ENCODE data around the gene FFAR4. TPM values are rescaled to one million over a fixed set of nuclear protein-coding genes. Genes with fewer than 3 reads are reported as not detected.

Gene FFAR4
- total RNA-seq, 1 experiment from 2014 or later: not detected

DNA sequence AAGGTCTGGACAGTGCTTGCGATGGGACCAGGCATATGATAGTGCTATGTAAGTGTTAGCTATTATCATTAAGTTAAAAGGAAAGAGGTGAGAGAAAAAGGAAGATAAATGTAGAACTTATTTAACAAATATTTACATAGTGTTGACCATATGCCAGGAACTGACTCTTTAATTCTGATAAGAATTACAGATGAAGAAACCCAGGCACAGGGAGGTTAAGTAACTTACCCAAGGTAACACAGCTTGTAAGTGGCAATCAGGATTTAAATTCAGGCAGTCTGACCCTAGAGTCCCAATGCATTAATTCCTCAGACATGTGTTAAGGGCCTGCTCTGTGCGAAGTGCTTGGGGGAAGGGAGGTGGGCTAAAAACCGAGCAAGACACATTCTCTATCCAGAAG lies 11.1 kb downstream of the FFAR4 start:
- ChIA-PET CTCF (interaction anchor here (1.1 kb wide), 1 partner anchor 22 kb away, joined by 3 read pairs; no protein-coding TSS in a partner anchor), POLR2A (interaction anchor here (0.7 kb wide), 1 partner anchor 93 kb away, joined by 4 read pairs; no protein-coding TSS in a partner anchor)
- no TSS peak for BruUV-seq (replicated peaks)
- H3K4me3 Mint-ChIP-seq (ENCODE audit: unreplicated experiment): no peak overlapping the region
- H3K4me1 Mint-ChIP-seq (ENCODE audit: insufficient read depth, unreplicated experiment): no peaks in the 10 kb centered on the region
- intact Hi-C loops (cut with micrococcal nuclease): no loop called here
- H3K27ac Mint-ChIP-seq (ENCODE audit: low read depth, unreplicated experiment): no peak overlapping the region
- H3K27me3 Mint-ChIP-seq (ENCODE audit: insufficient read depth, unreplicated experiment): peaks cover 11% of the 10 kb centered on the region
- TF ChIP-seq, protein P1, sequence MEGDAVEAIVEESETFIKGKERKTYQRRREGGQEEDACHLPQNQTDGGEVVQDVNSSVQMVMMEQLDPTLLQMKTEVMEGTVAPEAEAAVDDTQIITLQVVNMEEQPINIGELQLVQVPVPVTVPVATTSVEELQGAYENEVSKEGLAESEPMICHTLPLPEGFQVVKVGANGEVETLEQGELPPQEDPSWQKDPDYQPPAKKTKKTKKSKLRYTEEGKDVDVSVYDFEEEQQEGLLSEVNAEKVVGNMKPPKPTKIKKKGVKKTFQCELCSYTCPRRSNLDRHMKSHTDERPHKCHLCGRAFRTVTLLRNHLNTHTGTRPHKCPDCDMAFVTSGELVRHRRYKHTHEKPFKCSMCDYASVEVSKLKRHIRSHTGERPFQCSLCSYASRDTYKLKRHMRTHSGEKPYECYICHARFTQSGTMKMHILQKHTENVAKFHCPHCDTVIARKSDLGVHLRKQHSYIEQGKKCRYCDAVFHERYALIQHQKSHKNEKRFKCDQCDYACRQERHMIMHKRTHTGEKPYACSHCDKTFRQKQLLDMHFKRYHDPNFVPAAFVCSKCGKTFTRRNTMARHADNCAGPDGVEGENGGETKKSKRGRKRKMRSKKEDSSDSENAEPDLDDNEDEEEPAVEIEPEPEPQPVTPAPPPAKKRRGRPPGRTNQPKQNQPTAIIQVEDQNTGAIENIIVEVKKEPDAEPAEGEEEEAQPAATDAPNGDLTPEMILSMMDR (IDR thresholded peaks at IDR 0.05; ENCODE audit: unreplicated experiment): no peak
- no peaks in the 10 kb centered on the region for H3K9me3 Mint-ChIP-seq (ENCODE audit: unreplicated experiment)
- no peak for DNase-seq (ENCODE audit: unreplicated experiment)
- no peaks in the 10 kb centered on the region for H3K36me3 Mint-ChIP-seq (ENCODE audit: insufficient read depth, unreplicated experiment)

DNA sequence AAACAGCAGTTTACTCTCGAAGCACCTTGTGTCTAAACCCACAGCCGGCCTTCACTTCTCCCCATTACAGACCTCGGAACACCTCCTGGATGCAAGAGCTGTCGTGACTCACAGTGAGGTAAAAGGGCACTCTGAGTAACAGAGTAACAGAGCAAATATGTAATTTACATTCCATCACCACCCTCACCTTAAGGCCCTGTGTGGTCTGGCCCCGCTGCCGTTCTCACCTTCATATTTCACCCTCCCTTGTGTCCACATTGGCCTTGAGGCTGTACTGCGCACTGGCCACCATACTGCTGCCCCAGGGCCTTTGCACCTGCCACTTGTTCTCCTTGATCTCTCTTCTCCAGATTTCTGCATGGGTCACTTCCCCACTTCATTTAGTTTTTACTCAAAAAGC lies 12.6 kb downstream of the FFAR4 start:
- no peak overlapping the region for H3K4me3 Mint-ChIP-seq (ENCODE audit: unreplicated experiment)
- DNase-seq (ENCODE audit: unreplicated experiment): peak; percentile 49
- BruUV-seq (replicated peaks): no TSS peak
- POLR2A ChIA-PET: no interaction called here
- intact Hi-C loops (cut with micrococcal nuclease): no loop called here
- no peaks in the 10 kb centered on the region for H3K36me3 Mint-ChIP-seq (ENCODE audit: insufficient read depth, unreplicated experiment)
- TF ChIP-seq, protein P1 (IDR thresholded peaks at IDR 0.05; ENCODE audit: unreplicated experiment): no peak
- no peaks in the 10 kb centered on the region for H3K4me1 Mint-ChIP-seq (ENCODE audit: insufficient read depth, unreplicated experiment)
- H3K9me3 Mint-ChIP-seq (ENCODE audit: unreplicated experiment): no peaks in the 10 kb centered on the region
- no peaks in the 10 kb centered on the region for H3K27me3 Mint-ChIP-seq (ENCODE audit: insufficient read depth, unreplicated experiment)
- H3K27ac Mint-ChIP-seq (ENCODE audit: low read depth, unreplicated experiment): no peak overlapping the region
- CTCF ChIA-PET: no interaction called here

DNA sequence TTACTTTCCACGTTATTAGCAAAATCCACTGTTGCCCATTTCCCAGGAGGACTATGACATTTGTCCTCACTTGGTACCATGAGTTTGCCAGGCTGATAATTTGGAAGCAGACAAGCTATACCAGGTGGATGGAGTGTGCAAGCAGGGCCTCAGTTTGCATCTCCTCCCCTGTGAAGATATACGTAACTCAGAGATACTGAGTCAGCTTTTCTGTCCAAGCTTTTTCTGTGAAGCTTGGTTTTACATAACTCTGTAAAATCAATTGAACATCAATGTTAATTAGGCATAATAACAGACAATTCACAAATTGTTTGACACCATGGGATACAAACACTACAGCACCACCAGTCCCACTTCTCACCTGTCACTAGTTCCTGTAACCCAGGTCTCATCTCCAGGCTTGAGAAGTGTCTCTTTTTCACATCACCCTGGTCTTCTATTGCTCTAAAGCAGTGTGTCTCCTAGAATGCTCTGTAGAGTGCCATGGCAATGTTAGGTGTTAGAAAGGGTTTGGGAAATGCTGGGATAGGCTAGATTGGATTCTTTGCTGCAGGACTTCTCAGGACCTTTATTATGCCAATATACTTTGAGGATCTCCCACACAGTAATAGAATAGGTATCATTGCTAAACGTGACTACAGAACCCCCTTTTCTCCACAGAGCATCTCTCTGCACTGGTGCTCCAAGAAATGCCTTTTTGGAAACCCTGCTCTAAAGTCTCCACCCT lies 13.7 kb downstream of the FFAR4 start:
- no TSS peak for BruUV-seq (replicated peaks)
- intact Hi-C loops (cut with micrococcal nuclease): no loop called here
- ChIA-PET CTCF (interaction anchor here (0.6 kb wide), 1 partner anchor 26 kb away, joined by 3 read pairs; no protein-coding TSS in a partner anchor), POLR2A (no interaction called here)
- Mint-ChIP-seq H3K36me3 (ENCODE audit: insufficient read depth, unreplicated experiment) (no peaks in the 10 kb centered on the region), H3K4me1 (ENCODE audit: insufficient read depth, unreplicated experiment) (no peaks in the 10 kb centered on the region), H3K27ac (ENCODE audit: low read depth, unreplicated experiment) (no peak overlapping the region), H3K4me3 (ENCODE audit: unreplicated experiment) (no peak overlapping the region), H3K9me3 (ENCODE audit: unreplicated experiment) (no peaks in the 10 kb centered on the region), H3K27me3 (ENCODE audit: insufficient read depth, unreplicated experiment) (no peaks in the 10 kb centered on the region)
- DNase-seq (ENCODE audit: unreplicated experiment): no peak
- TF ChIP-seq, protein P1 (IDR thresholded peaks at IDR 0.05; ENCODE audit: unreplicated experiment): no peak

DNA sequence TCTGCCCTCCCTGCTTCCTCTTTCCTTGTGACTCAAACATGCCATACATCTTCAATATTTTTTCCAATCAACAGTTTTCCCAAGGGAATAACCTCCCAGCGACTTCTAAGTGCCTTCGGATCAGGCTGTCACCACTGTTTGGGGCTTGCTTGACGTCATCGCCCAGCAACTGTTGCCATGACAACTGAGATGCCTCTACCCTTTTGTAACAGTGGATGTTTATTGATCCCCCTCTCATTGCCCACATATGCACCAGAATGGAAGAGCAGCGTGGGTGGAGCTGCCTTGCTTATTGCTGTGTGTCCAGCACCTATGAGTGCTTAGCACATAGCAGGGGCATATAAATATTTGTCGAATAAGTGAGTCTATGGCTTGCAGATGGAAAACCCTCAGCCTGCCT lies 14.4 kb downstream of the FFAR4 start:
- Mint-ChIP-seq H3K4me3 (ENCODE audit: unreplicated experiment) (no peak overlapping the region), H3K9me3 (ENCODE audit: unreplicated experiment) (no peaks in the 10 kb centered on the region), H3K36me3 (ENCODE audit: insufficient read depth, unreplicated experiment) (no peaks in the 10 kb centered on the region), H3K27ac (ENCODE audit: low read depth, unreplicated experiment) (no peak overlapping the region), H3K27me3 (ENCODE audit: insufficient read depth, unreplicated experiment) (no peaks in the 10 kb centered on the region), H3K4me1 (ENCODE audit: insufficient read depth, unreplicated experiment) (no peaks in the 10 kb centered on the region)
- TF ChIP-seq, protein P1 (IDR thresholded peaks at IDR 0.05; ENCODE audit: unreplicated experiment): no peak
- DNase-seq (ENCODE audit: unreplicated experiment): no peak
- ChIA-PET POLR2A (no interaction called here), CTCF (no interaction called here)
- intact Hi-C loops (cut with micrococcal nuclease): no loop called here
- BruUV-seq (replicated peaks): no TSS peak

Data from MCF 10A (cell line).